HG03045 (cell line): ENCODE measurements around the gene EPB41L3.

Experiments
- ATAC-seq: cut with Tn5 transposase; IDR thresholded peaks from one replicate; pipeline ENCODE4 v1.9.1; 2021; ENCODE audit warnings: mild to moderate bottlenecking, moderate library complexity; ENCODE audit not compliant: unreplicated experiment

The EPB41L3 gene

DNA sequence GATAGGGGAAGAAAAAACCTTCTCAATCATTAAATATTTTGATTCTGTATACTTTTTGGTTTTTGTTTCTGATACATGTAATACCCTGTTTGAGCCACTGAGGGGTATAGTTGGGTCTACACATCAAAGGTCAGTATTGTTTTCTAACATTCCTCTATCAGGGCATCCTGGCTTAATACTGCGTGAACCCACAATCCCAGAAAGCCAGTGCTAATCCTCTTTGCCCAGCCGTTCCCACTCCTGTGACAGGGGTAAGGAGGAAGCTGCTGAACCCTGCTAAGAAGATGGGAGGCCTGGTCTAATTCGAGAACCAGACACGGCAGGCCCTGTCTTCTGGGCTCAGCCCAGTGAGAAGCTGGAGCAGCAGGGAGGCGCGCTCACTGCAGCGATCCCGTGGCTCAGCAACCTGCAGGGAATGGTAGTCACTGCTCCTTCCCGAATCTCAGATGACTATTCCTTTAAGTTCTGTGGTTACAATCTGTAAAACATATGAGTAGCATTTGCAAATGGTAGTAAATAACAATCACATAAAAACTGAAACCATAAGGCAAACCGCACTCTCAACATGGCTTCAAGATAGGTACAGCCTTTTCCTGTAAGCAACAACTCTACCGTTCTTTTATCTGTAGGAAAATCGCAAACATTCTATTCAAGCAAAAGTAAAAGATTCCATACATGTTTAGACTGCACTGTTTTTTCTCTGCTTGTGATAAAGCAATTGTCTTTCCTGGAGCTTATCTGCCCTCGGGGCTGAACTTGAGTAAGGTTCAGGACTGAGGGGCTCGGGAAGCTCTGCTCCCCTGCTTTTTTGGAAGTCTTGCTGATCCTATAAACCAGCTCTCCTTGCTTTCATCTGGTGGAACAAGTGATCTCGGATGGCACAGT is 87.0 kb downstream of the EPB41L3 start:
- peak; percentile 64 for ATAC-seq

DNA sequence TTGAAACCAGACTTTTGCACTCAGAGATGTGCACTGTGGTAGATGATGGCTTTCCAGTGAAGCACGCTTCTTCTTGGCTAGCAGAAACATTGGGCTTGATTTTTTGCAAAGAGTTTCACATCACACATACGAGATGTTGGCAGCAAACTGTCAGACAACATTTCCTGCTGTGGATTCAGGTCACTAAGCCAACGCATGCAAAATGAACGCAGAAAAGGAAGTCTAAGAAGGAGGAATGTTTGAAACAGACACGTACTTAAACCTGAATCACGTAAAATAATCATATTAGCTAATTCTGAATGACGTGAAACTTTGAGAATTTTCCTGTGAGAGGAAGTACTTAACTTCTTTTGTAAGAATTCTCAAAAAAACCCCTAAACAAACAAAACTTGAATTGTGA is 88.1 kb downstream of the EPB41L3 start:
- ATAC-seq = no peak

DNA sequence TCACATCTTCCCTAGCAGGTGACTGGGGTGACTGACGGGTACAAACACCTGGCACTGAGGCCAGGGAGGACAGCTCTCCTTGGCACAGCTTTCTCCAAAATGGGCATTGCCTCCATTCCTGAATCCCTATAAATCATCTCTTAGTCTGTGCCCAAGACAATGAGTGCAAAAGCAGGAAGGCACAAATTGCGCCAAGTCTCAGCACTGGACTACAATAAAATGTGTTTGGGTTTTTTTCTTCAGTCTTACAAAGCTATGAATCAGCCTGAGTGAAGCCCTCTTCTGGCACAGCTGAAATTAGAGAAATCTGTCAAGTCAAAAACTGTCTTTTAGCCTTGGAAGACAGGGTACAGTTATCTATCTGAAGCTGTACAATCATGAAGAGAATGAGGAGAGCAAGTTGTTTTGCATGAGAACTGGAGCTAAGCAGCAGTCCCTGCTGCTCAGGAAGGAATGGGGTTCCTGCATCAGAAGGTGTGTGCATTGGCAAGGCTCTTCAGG is 90.8 kb downstream of the EPB41L3 start:
- no peak for ATAC-seq

DNA sequence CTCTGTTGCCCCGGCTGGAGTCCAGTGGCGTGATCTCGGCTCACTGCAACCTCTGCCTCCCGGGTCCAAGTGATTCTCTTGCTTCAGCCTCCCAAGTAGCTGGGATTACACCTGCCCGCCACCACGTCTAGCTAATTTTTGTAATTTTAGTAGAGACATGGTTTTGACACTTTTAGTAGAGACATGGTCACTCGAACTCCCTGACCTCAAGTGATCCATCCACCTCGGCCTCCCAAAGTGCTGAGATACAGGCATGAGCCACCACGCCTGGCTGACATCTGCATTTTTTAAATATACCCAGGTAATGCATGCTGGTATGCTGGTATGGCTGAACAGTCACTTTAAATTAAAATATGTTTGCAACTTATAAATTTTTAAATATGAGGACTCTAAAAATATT is 91.9 kb downstream of the EPB41L3 start:
- no peak for ATAC-seq

DNA sequence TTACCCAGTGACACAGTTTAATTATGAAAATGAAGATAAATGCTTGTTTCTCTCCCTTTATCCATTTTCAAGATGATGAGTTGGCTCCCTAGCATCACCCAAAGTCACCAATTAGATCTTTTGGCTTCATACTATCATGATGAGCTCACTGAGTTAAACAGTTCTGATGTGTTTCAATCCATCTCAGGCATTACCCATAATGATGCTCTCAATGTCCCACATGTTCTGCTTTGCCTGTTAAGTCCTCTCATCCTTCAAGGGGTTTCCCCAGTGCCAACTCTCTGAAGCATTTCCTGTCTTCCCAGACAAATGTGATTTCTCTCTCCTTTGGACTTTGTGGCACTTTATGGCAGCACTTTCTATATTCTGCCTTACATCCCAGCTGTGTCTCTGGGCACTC is 92.6 kb downstream of the EPB41L3 start:
- ATAC-seq = no peak

DNA sequence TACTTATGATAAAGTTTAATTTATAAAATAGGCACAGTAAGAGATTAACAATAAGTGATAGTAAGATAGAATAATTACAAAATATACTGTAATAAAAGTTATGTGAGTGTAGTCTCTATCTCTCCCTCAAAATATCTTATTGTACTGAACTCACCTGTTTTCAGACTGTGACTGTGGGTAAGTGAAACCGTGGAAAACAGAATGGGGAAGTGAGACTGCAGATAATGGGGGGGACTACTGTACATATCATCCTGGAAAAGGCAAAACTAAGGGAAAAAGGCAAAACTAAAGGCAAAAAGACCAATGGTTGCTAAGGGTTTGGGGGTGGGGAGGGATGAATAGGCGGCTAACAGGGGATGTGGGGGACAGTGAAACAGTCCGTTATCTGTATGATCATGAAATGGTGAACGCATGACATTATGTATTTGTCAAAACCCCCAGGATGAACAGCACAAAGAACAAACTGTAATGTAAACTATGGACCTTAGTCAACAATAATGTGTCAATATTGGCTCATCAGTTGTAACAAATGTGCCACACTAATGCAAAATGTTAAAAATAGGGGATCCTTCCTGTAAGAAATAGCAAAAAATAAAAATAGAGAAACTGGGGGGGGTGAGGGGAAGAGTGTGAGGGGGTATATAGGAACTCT is 93.8 kb downstream of the EPB41L3 start:
- ATAC-seq = no peak

DNA sequence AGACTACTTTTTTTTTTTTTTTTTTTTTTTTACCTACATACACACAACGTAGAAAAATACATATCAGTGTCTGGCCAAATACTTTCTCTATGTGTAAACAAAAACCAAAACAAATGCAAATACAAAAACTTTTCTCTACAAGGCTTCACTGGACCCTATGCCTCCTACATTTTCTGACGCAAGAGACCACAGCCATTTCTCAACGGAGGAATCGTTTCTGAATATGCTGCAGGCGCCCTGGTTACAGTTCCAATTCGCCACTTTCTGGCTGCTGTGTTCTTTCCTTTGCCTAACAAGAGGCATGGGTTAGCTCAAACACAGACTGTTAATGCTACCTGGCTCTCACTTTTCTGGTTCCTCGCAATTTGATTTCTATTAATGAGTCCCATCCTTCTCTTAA is 96.4 kb downstream of the EPB41L3 start:
- ATAC-seq = no peak

DNA sequence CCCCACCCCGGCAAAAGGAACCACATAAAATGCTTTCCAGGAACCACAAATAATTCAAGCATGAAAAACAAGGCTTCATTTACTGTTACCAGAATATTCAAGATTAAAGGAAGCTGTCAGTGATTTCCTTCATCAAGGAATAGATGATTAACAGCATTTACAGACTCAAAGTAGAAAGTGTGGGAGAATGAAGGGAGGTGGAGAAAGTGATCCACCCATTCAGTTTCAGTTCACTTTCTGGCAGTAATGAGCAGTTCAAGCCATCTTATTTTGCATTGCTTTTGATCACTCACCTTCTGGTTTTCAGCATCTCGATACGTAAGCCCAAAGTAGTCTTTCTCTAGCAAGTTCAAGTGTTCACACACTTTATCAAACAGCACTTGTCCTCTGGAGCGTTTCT is 99.0 kb downstream of the EPB41L3 start:
- ATAC-seq = no peak

DNA sequence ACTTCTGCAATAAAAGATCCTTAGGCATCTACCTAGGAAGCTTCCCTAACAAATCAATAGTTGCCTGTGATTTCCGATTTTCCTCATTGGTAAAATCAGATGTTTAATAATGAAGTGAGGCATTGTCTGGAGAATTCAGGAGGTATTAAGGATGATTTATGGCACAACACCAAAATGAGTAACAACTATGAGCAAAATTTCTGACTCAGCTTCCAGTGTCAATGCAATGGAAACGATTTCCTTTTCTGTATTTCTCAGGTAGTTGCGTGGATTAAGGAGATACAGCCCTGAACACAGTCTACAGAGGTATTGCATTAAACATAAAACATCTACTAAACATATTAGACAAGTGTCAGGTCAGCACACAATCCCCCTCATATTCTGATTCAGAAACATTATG is 99.5 kb downstream of the EPB41L3 start:
- ATAC-seq = no peak

DNA sequence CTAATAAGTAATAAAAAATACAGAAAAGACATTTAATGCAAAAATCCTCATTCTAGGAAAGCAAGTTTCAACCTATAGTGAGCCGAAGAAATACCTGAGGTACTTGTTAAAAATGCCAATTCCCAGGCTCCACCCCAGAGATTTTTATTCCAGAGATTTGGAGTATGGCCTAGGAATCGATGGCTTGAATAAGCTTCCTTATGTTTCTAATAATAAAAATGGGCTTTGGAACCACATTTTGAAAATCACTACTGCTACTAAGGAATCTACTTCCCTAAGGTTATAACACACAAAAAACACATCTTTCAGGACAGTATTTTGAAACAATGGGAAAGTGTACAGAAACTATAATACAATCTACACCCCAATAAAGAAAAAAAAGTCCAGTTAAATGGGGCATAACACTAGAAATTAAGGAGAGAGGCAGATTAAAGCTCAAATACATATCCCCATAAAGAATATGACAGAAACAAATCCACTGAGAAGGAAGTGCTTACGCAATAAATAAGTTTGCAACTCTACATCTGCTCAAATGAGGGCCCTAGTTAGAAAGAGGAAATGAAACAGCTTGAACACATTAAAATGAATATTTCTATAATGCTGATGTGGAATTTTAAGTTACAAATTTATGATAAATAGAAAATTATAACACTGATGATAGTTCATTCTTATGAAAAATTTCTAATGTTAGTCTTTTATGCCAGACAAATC is 103.7 kb downstream of the EPB41L3 start:
- no peak for ATAC-seq

DNA sequence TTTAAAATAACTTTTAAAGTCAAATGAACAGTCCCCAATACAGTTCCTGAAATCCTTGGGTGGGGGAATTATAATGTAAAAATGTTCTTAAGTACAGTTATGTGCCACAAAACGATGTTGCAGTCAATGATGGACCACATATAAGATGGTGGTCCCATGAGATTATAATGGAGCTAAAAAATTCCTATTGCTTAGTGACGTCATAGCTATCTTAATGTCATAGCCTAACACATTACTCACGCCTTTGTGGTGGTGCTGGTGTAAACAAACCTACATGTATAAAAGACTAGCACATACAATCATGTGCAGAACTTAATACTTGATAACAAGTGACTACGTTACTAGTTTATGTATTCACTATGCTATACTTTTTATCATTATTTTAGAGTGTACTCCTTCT is 109.4 kb downstream of the EPB41L3 start:
- ATAC-seq = no peak

DNA sequence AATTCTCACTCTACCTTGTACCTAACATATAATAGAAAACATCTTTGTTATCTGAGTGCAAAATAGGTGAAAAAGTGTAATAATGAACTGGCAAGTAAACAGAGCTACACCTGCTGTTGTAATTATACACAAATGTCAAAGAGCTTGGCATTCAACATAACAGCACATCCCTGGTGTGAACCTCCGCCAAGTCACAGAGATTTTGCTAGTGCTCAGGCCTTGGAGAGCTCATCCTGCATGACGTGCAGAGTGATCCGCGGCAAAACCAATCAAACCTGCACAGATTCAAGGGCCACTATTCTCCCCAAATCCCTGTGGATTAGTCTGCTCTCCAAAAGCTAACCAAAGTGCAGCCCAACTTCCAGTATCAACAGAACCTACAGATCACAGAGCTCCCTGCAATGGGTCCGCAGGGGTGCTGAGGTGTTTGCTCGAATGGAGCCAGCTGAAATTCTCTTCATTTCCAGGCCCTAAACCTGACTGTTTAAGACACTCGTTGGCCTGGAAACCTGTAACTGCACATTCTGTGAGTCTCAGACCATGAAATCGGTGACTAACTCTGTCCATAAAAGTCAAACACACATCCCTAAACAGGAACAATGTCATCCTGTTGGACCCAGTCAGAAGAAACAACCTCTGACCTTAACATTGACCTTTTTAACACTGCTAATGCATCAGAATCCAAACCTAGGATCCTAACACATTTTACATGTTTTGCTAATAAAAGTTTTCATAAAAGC is 111.8 kb downstream of the EPB41L3 start:
- no peak for ATAC-seq

DNA sequence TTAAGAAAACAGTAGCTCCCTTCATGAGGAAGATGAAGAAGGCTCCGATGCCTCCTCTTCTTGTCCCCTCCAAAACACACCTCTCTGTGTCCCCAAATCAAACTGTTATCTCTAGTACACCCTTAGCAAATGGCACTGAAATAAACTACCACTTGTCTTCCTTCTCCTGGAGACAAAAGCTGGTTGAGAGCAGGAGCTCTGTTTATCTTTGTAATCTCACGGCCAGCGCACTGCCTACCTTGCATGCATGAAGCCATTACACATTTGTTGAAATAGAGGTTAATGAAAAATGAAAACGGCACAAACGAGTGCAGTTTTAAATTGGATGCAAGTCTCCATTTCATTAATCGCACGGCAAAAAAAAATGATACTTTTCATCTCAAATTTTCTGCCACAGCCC is 113.7 kb downstream of the EPB41L3 start:
- no peak for ATAC-seq

DNA sequence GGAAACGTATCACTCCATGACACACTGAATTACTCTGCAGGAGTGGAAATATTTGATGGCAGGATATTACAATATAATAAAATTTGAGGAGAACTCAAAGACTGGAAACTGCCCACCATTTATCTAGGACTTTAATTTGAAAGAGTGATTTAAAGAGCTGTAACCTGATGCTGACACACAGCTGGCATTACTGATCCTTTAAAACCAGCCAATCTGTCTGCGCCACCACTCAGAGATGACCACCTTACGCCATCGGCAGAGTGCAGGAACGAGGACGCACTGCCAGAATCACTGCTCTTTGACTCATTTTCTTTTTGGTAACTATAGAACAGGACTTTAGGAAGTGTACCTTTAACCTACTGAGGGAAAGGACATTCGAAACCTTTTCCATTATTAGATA is 114.1 kb downstream of the EPB41L3 start:
- no peak for ATAC-seq

DNA sequence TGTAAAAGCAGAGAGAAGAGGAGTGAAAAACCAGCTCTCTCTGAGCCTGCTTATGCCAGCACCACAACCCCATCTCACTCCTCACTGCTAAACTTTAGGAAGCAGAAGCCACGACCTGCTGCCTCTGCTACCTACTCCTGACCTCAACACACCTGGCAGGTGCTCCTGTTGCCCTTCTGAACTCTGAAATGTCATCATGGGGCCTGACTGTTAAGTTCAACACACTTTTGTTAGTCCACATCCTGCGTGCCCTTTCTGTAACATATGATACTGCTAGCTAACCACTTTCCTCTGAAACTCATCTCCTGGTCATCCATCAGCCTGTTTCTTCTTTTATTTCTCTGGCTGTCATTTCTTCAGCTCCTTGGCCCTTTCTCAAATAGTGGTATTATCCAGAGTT is 118.1 kb downstream of the EPB41L3 start:
- no peak for ATAC-seq

DNA sequence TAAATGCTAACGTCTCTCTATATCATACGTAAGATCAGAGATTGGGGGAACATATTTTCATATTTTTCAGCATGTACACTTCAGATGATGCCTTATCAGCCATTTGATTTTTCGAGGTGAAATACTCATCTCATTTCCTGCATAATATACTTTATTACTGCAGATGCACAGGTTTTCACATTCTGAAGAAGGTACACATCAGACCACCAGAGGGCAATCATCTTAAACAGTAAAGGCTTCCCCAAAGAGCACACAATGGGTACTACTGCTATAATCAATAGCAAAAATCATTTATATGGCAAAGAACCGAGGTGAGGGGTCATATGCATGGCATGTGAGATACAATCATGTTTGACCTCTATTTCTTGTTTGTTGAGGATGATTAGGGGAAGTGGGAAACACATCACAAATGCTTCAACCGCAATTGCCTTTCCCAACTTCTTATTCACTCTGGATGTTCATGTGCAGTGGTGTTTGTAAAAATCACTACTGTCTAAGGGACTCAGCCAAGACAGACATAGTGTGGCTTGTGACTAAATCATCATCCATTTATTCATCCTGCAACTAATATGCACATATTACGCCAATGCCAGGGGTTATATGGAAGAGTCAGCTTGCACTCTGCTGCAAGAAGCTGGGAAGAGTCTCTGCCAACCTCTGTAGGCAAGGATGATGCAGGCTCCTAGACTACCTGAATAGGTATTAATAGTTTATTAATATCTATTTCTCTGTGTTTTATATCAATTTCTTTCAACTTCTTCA is 118.7 kb downstream of the EPB41L3 start:
- no peak for ATAC-seq

DNA sequence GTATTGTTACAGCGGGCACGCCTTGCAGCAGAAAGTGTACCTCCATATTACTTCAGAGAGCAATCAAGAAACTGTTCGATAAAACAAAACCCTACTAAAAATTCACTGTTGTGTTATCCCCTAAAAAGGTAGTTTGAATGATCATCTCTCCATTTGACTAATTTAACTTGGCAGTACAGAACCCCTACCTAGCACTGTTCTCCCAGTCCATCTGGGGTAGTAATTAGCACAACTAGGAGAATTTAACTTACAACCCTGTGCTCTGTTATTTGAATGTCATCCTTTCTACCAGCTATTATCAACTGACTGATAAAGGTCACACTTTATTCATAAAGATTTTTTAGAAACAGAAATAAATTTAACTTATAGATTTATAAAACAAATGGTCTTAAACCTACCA is 121.2 kb downstream of the EPB41L3 start:
- ATAC-seq = no peak

DNA sequence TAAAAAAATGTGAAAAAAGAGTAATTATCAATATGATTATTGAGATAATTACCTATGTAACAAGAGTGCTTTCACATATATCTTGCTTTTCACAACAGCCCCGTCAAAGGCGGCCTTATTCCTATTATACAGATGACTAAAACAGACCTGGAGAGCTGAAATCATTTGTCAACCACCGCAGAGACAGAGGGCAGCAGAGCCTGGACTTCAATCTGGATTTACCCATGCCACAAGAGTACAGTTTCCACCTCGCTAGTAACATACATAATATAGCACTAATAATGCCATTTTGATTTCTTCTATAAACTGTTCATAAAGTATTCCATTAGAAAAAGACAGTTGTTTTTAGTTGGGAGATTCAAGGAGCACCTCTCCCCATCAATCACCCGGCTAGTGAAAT is 121.8 kb downstream of the EPB41L3 start:
- ATAC-seq = no peak

DNA sequence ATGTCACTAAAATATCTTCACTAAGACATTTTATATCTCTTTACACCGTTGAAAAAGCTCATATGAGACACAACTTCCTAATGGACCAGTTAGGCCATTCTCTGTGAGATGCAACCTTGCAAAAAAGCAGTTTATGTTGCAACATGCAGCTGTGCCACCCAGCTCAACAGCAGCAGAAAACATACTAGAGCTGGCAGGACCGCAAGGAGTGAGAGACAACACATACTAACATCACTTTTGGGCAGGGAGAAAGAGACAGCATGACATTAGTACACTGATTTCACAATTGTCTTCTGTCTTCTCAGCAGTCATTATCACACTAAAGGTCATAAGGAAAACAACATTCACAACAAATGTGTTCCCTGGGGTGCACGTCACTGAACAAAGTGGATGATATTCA is 122.9 kb downstream of the EPB41L3 start:
- ATAC-seq = no peak

DNA sequence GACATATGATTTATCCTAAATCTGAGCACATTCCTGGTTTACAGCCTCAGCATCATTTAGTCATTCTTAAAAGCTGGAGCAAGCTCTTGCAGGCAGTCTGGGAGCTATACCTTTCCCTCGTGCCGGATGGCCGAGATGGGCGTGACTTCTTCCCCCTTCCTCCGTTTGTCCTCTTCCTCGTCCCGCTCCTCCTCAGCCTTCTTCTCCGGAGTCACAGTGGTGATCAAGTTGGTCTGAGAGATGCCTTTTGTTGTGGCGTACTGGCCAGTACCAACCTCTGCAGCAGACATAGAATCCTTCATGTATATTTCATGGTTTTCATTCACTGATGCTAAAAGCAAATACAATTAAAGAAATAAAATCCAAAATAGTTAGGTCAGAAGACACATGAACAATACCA is 124.2 kb downstream of the EPB41L3 start:
- ATAC-seq = no peak
